Islet of Langerhans (tissue), 1 donor: ENCODE data around the gene FAM120C.

Experiments
- FAIRE-seq: peaks from one replicate; lab custom pipeline; 2011; peaks lifted over from hg19 to GRCh38; lab: Jason Lieb, UNC

The FAM120C gene

GRCh38 chrX:54182864-54183613 lies at the start of gene FAM120C:
TSS of gene FAM120C (minus strand) at chrX:54183254. CDS start at chrX:54183198, 56 bp downstream.
- FAIRE-seq, result no peak

DNA sequence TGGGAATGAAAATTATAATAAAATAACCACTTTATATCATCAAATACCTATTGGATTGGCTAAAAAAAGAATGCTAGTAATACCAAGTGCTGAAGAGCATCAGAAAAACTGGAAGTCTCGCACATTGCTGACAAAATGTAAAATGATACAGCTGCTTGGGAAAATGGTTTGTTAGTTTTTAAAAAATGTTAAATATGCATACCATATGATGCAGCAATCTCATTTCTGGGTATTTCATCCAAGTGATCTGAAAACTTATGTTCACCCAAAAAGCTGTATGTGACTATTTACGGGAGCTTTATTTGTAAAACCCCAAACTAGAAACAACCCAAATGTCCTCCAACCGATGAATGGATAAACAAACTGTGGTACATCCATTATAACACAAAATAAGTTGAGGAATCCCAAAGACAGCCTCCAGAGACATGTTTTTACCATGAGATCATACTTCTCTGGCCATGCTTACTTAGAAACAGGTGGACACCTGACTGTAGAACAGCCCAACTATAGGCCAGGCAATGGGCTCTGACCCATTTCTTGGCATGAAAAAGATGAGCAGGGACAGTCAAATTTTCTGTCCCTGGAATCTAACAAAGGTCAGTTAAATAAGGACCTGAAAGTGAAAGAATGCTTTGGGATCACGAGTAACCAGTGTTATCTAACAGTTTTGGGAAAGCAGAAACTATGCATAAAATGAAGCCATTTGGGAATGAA lies 47.5 kb upstream of the FAM120C start:
- no peak for FAIRE-seq

- FAIRE-seq, result no peak
Measured at GRCh38 chrX:54223581-54223980, 40.5 kb upstream of the FAM120C start.

DNA sequence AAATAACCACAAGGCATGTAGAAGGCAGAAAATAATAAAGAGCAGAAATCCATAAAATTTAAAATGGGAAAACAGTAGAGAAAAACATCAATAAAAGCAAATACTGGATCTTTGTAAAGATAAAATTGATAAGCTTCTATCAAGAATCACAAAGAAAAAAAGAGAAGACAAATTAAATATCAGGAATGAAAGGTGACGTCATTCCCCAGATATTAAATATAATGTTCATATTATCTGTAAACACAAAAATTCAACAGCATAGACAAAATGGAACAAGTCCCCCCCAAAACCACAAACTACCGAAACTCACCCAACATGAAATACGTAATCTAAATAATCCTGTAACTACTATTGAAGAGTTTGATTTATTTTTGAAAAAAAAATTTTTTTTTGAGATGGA lies 30.5 kb upstream of the FAM120C start:
- no peak for FAIRE-seq

GRCh38 chrX:54208531-54208930 lies 25.5 kb upstream of the FAM120C start:
- no peak for FAIRE-seq

DNA sequence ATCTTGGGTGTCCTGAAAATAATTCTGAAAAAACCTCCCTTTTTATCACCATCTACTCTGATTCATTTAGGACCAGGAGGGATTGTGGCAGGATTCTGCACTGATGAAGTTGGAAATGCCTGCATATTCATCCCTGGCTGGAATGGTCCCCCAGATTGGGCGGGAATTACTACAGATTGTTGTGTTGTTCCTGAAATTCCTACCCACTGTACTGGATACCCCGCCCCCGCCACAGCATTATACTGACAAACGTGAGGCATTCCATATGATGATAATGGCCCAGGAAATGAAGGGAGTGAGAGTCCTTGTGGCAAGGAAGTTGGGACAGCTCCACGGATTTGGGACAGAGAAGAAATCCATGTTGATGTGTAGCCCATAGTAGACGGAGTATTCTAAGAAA lies 15.2 kb upstream of the FAM120C start:
- no peak for FAIRE-seq

- no peak for FAIRE-seq
Measured at GRCh38 chrX:54194982-54195588, 12.0 kb upstream of the FAM120C start.

- FAIRE-seq, result peak; percentile 68
Measured at GRCh38 chrX:54193085-54193821, 10.2 kb upstream of the FAM120C start.

GRCh38 chrX:54184474-54184873 lies 1.4 kb upstream of the FAM120C start:
- no peak for FAIRE-seq

DNA sequence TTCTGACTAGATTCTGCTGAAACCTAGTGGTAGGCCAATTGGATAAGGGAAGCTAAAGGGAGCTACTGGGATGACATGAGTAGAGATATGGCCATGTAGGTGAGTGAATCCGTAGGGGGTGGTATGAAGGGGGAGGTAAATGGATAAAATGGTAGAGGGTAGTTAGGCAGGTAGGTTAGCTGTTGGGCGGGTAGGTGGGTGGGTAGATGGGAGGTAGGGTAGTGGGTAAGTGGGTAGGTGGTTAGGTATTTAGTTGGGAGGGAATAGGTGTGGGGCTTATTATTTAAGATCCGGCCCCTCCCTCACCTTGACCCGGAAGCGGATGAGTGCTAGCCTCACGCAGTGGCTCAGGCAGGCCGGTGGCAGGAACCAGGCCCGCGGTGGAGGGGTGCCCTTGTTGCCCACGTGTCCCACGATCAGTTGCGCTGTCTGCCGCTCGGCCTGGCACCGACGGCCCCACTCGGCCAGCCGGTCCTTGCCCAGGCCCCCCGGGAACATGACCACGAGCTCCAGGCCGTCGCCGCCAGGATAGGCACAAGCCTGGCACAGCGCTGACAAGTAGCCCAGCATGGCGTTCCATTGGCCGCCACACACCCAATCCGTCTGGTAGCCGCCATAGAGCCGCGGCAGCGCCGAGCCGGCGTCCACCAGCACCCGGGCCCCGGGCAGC lies 725 bp downstream of the FAM120C start:
- no peak for FAIRE-seq

DNA sequence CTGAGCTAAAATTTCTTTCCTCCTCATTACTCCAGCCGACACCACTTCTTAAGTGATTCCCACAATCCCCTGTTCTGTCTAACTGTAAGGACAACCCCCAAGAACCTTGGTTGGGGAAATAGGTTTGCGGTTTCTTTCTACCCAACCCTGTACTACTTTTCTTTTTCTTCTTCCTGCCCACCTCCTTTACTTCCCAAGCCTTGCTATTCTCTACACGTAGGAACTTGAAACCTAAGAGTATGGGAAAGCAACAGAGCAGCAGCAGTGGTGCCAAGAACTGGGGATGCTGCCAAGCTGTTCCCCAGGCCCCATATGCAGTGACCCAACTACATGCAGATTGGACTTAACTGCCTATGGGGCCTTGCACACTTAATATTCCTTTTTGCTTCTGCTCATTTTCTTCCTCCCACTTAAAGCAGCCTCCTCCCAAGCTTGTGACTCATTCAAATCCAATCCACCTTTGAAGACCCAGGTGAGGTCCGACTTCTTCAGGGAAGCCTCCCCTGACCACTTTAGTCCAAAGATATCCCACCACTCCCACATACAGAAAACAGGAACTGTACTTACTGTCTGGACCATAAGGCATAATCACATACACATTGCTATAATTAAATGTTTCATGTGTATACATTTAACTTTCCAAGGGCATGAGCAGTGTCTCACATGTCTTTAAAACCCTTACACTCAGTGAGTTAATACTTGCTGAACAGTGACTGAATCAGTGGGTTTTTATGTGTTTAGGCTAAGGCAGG lies 1.7 kb downstream of the FAM120C start:
- no peak for FAIRE-seq

- FAIRE-seq, result no peak
Measured at GRCh38 chrX:54180403-54180802, 2.7 kb downstream of the FAM120C start.

DNA sequence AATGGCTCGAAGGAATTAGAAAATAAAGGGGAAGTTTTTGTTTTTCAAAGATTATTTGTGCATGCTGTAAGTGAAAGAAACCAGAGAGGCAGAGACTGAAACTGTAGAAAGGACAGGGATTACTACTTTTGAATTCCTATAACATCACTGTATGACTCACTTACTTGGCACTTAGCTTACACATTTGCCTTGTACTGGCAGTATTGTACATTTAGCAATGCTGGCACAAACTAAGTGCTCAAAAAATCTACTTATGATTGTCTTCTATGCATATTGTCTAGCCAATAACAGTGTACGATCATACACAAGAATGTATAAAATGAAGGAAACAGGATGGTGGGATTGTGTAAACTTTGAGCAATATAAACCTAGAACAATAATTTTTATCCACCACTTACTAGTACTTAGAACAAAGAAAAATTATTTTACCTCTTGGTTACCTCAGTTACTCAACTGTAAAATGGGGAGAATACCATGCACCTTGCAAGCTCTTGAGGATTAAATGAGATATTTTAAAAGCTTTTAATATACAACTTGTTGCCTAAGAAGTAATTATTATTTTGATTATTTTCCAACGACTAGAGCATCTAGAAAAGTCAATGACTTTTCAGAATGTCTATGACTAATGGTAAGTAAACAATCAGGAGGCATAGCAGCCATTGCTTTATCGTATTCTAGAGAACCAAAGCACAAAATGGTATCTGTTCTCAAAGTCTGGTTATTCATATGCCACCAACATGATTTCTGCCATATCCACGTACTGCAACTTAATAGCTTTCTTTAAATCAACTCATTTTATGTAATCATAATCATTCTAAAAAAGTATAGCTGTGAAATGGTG lies 4.7 kb downstream of the FAM120C start:
- peak; percentile 36 for FAIRE-seq

- peak; percentile 41 for FAIRE-seq
Measured at GRCh38 chrX:54177306-54177705, 5.7 kb downstream of the FAM120C start.

- no peak for FAIRE-seq
Measured at GRCh38 chrX:54173791-54174190, 9.3 kb downstream of the FAM120C start.

DNA sequence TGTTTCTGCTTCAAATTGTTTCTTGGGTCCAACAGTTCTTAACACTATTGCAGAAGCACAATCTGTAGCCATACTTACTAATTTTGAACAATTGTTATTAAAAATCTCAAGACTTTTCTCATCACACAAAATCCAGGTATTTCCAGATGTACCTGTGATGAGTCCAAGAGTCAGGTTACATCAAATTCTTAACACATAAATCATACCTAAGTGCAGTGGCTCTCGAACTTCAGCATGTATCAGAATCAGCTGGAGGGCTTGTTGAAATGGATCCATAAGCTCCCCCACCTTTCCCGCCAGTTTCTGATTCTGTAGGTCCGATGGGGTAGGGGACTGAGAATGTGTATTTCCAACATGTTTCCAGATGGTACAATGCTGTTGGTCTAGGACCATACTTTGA lies 10.6 kb downstream of the FAM120C start:
- no peak for FAIRE-seq

- no peak for FAIRE-seq
Measured at GRCh38 chrX:54171527-54172250, 11.4 kb downstream of the FAM120C start.

GRCh38 chrX:54171091-54171490 lies 12.0 kb downstream of the FAM120C start:
- FAIRE-seq, result no peak

DNA sequence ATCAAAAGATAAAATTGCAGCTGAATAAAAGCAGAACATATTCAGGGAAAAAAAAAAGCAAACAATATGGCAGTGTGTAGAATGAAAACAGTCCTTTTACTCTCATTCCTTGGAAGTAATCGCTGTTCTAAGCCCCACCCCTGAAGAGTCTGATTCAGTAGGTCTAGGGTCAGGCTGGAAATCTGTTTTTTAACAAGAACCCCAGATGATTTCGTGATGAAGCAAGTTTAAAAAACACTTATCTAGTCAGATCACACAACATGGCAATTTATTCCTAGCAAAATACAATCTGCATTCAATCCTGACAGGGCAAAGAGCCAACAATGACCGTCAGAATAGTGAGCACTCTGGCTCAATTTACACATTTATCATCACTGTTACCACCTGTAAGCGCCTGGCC lies 16.1 kb downstream of the FAM120C start:
- no peak for FAIRE-seq

GRCh38 chrX:54157561-54157960 lies 25.5 kb downstream of the FAM120C start:
- FAIRE-seq, result no peak
